Stimulated activated naive CD8-positive, alpha-beta T cell treated with anti-CD3 and anti-CD28 coated beads, Interleukin-15, Interleukin-2, amounts not matched to agents 100 ng/mL and 50 ng/mL, for 24 hours (primary cell): Measurements from ENCODE around the gene ITGBL1.
A peak's percentile ranks its signal among the peaks of the same experiment; 100 is the strongest.
"Not testable (repeated sequence)": the region's sequence is repeated elsewhere in the genome, so short reads cannot be mapped to it uniquely, and the experiment has no call there.

ENCODE experiments used
- H3K27ac Mint-ChIP-seq: one replicate; pipeline ENCODE4 v1.8.0; 2021; ENCODE audit warnings: mild to moderate bottlenecking, mixed read lengths
- H3K27me3 Mint-ChIP-seq: one replicate; pipeline ENCODE4 v1.8.0; 2021; ENCODE audit warnings: mixed read lengths
- H3K36me3 Mint-ChIP-seq: one replicate; pipeline ENCODE4 v1.8.0; 2021; ENCODE audit warnings: low read depth, mixed read lengths
- H3K4me1 Mint-ChIP-seq: one replicate; pipeline ENCODE4 v1.8.0; 2021; ENCODE audit warnings: low read depth, mixed read lengths
- H3K4me3 Mint-ChIP-seq: one replicate; pipeline ENCODE4 v1.8.0; 2021; ENCODE audit warnings: mild to moderate bottlenecking, mixed read lengths
- H3K9me3 Mint-ChIP-seq: one replicate; pipeline ENCODE4 v1.8.0; 2021; ENCODE audit warnings: mixed read lengths

Gene ITGBL1

DNA sequence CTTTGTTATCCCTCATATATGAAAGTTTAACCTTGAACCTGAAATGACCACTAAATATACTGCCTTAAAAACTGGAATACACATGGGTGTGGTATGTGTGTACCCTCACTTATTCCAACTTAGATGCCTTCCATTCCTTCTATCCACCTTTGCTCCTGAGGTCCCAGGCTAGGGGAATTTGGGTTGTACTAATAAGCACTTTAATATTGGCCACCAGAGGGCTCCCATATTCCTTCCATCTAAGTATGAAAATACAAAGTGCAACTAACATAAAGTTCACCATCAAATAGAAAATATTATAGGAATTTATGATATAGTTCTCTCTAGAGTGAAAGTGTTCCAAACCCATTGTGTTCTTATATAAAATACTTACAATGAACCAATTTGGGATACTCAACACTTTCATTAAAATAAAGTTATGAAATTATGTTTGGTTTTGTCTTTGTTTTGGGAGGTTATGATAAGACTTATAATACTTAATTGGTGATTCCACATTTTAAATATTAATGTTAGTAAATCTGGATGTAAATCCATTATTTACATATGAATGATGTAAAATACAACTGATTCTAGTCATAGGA is 62.3 kb downstream of the ITGBL1 start:
- Mint-ChIP-seq H3K9me3 (no peaks in the 10 kb centered on the region), H3K36me3 (no peaks in the 10 kb centered on the region), H3K27me3 (peaks cover 12% of the 10 kb centered on the region), H3K4me3 (no peak overlapping the region), H3K27ac (no peak overlapping the region), H3K4me1 (peaks cover 5% of the 10 kb centered on the region)

DNA sequence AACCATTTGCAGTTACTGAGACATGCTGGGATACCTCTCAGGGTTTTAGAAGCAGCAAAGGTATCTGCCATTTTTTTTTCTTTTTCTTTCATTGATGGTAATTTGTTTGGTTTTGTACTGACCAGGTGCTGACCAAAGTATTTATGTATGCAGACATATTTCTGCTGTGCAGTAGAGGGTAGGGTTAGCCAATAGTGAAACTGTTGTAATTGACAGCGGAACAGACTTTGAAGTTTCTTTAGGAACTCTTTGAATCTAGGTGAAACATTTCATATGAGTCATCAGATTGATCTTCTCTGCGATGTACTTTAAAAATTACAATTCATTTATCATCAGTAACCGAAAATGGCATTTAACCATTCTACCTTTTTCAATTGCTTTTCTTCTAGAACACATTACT is 63.0 kb downstream of the ITGBL1 start:
- Mint-ChIP-seq H3K27ac (no peak overlapping the region), H3K36me3 (no peaks in the 10 kb centered on the region), H3K27me3 (peaks cover 9% of the 10 kb centered on the region), H3K4me1 (peaks cover 10% of the 10 kb centered on the region), H3K9me3 (no peaks in the 10 kb centered on the region), H3K4me3 (no peak overlapping the region)

DNA sequence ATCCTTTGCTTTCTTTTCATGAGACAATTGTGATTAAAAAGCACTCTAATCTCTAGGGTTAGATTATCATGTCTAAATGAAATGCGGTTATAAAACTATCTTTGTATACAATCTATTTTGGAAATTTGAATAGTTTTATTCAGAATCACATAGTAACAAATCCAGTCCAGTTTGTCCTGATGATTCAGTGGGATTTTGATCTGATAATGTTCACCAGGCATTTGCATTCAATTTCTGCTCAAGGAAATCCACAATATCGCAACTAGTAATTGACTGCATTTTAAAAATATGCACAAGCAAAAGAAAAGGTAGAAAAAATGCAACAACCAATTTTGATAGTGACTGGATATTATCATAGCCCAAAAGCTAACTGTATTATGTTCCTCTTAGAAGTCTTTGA is 63.8 kb downstream of the ITGBL1 start:
- Mint-ChIP-seq H3K36me3 (no peaks in the 10 kb centered on the region), H3K9me3 (no peaks in the 10 kb centered on the region), H3K4me1 (peaks cover 18% of the 10 kb centered on the region), H3K4me3 (no peak overlapping the region), H3K27me3 (peaks cover 6% of the 10 kb centered on the region), H3K27ac (no peak overlapping the region)

DNA sequence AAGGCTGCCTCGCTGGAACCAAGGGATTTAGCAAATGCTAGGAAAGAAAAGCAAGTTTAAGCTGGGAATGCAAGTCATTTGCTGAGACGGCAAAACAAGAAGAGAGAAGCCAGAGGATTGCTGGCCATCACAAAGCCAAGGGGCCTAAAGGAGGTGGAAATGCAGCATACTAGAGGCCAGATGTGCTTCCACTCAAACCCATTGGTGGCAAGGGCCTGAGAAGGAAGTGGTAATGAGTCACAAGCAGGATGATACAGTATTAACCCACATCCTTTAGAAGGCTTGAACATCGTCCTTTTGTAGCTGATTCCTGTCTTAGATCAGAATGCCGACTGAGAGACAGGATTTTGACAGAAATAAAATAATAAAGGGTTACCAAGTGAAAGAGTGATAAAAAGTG is 68.2 kb downstream of the ITGBL1 start:
- peaks cover 21% of the 10 kb centered on the region for H3K4me1 Mint-ChIP-seq
- peaks cover 3% of the 10 kb centered on the region for H3K27me3 Mint-ChIP-seq
- no peaks in the 10 kb centered on the region for H3K9me3 Mint-ChIP-seq
- H3K36me3 Mint-ChIP-seq, result no peaks in the 10 kb centered on the region
- H3K27ac Mint-ChIP-seq, result peak overlapping the region; percentile 41
- H3K4me3 Mint-ChIP-seq, result no peak overlapping the region

DNA sequence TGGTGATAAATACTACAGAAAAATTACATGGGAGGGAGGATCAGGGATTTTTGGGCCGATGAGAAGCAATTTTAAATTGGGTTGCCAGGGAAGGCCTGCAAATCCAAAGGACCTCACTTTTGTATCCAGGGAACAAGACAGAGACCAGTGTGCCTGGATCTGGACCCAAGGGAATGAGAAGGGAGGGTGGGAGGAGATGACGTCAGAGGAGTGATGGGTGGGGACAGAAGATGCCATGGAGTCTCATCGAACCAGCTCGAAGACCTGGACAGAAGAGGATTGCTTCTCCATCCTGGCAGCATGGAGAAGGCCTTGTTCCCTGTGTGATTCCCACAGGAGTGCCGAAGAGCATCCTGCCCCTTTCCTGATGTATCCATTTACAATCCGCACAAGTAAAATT is 68.9 kb downstream of the ITGBL1 start:
- H3K36me3 Mint-ChIP-seq, result no peaks in the 10 kb centered on the region
- H3K27me3 Mint-ChIP-seq, result peaks cover 3% of the 10 kb centered on the region
- H3K27ac Mint-ChIP-seq, result no peak overlapping the region
- H3K4me1 Mint-ChIP-seq, result peaks cover 19% of the 10 kb centered on the region
- no peaks in the 10 kb centered on the region for H3K9me3 Mint-ChIP-seq
- H3K4me3 Mint-ChIP-seq, result no peak overlapping the region

DNA sequence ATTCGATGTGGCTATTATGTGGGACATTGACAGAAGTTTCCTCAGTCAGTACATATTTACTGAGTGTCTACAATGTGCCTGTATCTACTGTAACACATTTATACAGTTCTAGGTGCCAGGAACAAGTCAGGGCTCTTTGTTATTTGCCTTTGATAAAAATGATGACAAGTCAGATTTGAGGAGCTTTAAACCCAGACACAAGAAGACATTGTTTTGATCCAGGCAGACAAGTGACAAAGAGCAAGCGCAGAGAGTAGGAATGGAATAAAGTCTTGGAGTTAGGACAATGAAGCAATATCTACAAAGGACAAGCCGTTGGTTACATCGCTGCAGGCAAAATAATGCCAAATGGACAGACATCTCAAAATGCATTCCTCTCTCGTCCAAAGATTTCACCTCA is 70.1 kb downstream of the ITGBL1 start:
- no peak overlapping the region for H3K27ac Mint-ChIP-seq
- peaks cover 3% of the 10 kb centered on the region for H3K27me3 Mint-ChIP-seq

DNA sequence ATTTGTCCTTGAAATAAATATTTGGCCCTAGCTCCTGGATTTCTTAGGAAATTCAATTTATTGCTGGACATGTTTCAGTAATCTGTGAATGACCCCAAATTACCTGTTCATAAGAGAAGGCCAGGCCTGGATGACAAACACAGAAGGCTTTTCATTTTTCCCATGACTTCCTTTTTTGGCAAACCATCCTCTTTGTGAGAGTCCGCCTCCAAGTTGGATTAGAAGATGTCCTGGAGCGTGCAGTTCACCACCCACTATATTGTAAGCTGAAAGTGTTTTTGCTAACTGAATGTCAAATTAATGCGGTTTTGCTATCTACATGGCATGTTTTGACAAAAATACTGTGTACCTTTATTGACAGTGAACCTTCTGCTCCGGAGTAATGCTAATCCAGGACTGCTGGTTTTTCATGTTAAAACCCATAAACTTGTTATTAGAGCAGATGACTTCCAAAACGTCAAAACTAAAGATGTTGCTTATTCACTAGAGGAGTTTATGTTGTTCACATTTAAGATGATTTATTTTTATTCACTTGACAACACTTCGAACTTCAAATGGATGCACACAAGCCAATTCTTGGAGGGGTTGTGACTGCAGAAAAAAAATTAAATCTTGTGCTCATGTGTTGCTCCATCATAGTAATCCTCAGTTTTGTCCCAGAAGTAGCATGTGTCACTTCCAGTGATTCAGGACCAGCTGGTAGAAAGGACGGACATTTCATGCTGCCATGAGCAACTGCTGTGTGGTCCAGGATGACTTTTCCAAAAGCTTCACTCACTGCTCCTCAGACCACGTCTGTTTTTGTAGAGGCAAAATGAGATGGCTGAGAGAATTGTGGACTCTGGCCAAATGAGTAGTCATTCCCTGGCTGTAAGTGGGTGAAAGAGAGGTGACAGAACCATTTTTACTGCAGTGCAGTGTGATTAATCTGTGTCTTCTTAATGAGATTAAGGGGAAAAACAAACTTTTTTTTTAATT is 71.0 kb downstream of the ITGBL1 start:
- Mint-ChIP-seq H3K27me3 (peaks cover 3% of the 10 kb centered on the region), H3K36me3 (no peaks in the 10 kb centered on the region), H3K4me3 (no peak overlapping the region), H3K9me3 (no peaks in the 10 kb centered on the region), H3K27ac (no peak overlapping the region), H3K4me1 (peaks cover 19% of the 10 kb centered on the region)

More for the DNA sequence above, 70.1 kb downstream of the ITGBL1 start:
- Mint-ChIP-seq H3K9me3 (no peaks in the 10 kb centered on the region), H3K36me3 (no peaks in the 10 kb centered on the region), H3K4me1 (peaks cover 19% of the 10 kb centered on the region), H3K4me3 (no peak overlapping the region)

DNA sequence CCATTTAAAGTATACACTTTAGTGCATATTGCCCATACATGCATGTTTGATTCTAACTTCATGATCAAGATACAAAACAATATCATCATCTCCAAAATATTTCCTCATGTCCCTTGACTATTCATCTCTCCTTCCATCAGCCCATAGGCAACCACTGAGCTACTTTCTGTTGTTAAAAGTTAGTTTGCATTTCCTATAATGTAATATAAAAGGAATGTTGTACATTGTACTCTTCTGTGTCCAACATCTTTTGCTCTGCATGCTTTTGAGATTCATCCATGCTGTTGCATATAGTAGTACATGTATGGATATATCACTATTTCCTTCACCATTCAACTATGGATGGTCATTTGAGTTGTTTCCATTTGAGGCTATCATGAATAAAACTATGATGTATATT is 74.7 kb downstream of the ITGBL1 start:
- Mint-ChIP-seq H3K4me1 (peaks cover 4% of the 10 kb centered on the region), H3K27me3 (peaks cover 11% of the 10 kb centered on the region), H3K9me3 (no peaks in the 10 kb centered on the region), H3K4me3 (no peak overlapping the region), H3K36me3 (no peaks in the 10 kb centered on the region), H3K27ac (no peak overlapping the region)

DNA sequence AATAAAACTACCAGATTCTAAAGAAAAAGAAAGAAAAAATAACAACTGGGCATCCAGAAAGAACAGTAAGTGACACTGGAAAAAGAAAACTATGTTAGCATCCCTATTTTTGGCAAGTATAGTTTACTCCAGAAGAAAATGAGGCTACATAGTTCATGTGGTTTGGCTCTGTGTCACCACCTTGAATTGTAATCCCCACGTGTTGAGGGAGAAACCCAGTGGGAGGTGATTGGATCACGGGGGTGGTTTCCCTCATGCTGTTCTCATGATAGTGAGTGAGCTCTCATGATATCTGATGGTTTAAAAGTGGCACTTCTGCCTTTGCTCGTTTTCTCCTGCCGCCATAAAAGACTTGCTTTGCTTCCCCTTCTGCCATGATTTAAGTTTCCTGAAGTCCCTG is 76.9 kb downstream of the ITGBL1 start:
- H3K4me1 Mint-ChIP-seq, result peaks cover 4% of the 10 kb centered on the region
- H3K9me3 Mint-ChIP-seq, result no peaks in the 10 kb centered on the region
- peaks cover 8% of the 10 kb centered on the region for H3K27me3 Mint-ChIP-seq
- H3K27ac Mint-ChIP-seq, result no peak overlapping the region
- H3K4me3 Mint-ChIP-seq, result no peak overlapping the region
- H3K36me3 Mint-ChIP-seq, result no peaks in the 10 kb centered on the region

DNA sequence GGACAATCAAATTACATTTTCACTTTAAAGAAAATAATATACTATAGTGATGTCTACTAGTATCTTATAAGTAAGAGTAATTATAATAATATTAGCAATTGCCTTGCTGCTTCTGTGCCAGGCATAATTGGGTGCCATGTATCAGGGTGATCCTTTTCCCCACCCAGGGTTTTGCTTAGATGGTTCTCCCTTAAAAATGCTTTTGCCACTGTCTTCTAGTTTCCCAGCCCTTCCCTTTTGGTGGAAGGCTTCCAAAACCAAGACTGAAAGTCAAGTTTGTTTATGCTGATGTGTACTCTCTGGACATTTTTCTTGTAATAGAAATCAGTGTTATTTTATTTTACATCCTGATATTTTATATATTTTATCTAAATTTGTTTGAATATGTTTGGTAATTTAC is 77.8 kb downstream of the ITGBL1 start:
- Mint-ChIP-seq H3K27me3 (peaks cover 8% of the 10 kb centered on the region), H3K9me3 (no peaks in the 10 kb centered on the region), H3K4me1 (peaks cover 4% of the 10 kb centered on the region), H3K36me3 (no peaks in the 10 kb centered on the region), H3K4me3 (no peak overlapping the region), H3K27ac (no peak overlapping the region)

DNA sequence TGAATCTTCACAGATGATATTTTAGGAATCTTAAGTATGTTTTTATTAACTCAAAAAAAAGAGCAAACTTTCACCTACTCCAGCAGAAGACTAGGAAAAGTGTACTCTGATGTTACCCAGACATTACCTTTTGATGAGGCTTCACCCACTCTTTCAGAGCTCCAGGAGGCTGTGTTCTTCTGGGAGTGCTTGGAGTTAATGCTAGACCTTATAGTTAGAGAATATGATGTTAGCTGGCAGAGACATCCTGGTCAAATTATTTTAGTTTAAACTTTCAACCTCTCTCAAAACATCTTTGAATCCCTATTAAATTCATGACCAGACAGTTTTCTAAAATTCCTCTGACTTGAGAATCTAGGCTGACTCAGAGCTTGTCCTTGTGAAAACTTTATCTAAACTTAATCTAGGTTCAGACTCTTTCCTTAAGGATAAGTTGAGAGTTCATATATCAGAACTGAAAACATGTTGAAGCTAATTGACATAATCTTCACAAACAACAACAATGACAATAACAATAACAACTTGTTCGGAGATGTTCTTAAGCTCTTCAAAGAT is 82.8 kb downstream of the ITGBL1 start:
- no peaks in the 10 kb centered on the region for H3K9me3 Mint-ChIP-seq
- H3K4me3 Mint-ChIP-seq, result no peak overlapping the region
- no peaks in the 10 kb centered on the region for H3K27me3 Mint-ChIP-seq
- H3K36me3 Mint-ChIP-seq, result no peaks in the 10 kb centered on the region
- H3K27ac Mint-ChIP-seq, result no peak overlapping the region
- no peaks in the 10 kb centered on the region for H3K4me1 Mint-ChIP-seq

DNA sequence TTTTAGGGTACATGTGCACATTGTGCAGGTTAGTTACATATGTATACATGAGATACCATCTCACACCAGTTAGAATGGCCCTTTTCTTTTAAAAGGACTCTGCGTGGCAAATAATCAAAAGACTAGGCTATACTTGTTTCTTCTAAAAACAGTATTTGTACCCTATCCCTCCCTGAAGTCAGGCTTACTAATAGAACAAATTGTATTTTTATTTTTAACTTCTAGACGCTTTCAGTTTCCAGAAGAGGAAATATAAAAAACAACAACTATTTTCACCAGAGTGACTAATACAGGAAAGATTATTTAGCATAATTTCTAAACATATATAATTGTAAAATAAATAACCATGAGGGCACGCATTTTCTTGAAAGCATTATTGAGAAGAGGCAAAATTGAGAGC is 83.6 kb downstream of the ITGBL1 start:
- no peaks in the 10 kb centered on the region for H3K36me3 Mint-ChIP-seq
- H3K27me3 Mint-ChIP-seq, result no peaks in the 10 kb centered on the region
- no peaks in the 10 kb centered on the region for H3K4me1 Mint-ChIP-seq
- H3K27ac Mint-ChIP-seq, result no peak overlapping the region
- H3K9me3 Mint-ChIP-seq, result no peaks in the 10 kb centered on the region
- no peak overlapping the region for H3K4me3 Mint-ChIP-seq

DNA sequence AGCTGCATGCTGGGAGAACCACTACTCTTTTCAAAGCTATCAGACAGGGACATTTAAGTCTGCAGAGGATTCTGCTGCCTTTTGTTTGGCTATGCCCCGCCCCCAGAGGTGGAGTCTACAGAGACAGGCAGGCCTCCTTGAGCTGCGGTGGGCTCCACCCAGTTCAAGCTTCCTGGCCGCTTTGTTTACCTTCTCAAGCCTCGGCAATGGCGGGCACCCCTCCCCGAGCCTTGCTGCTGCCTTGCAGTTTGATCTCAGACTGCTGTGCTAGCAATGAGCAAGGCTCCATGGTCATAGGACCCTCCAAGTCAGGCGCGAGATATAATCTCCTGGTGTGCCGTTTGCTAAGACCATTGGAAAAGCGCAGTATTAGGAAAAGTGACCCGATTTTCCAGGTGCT is 92.1 kb downstream of the ITGBL1 start:
- not testable (repeated sequence) for H3K36me3 Mint-ChIP-seq, H3K4me1 Mint-ChIP-seq, H3K9me3 Mint-ChIP-seq, H3K27me3 Mint-ChIP-seq, H3K4me3 Mint-ChIP-seq, H3K27ac Mint-ChIP-seq

DNA sequence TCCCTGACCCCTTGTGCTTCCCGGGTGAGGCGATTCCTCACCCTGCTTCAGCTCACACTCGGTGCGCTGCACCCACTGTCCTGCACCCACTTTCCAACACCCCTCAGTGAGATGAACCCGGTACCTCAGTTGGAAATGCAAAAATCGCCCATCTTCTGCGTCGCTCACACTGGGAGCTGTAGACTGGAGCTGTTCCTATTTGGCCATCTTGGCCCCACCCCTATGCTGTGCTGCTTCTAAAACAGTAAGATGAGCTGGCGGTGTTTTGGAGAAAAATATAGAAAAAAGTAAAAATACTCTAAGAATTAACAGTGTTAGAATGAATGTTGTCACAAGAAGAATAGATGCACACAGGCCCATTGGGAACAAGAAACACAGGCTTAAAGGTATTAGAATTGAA is 92.5 kb downstream of the ITGBL1 start:
- Mint-ChIP-seq H3K36me3 (no peaks in the 10 kb centered on the region), H3K9me3 (no peaks in the 10 kb centered on the region), H3K4me3 (no peak overlapping the region), H3K4me1 (no peaks in the 10 kb centered on the region), H3K27ac (no peak overlapping the region), H3K27me3 (no peaks in the 10 kb centered on the region)

DNA sequence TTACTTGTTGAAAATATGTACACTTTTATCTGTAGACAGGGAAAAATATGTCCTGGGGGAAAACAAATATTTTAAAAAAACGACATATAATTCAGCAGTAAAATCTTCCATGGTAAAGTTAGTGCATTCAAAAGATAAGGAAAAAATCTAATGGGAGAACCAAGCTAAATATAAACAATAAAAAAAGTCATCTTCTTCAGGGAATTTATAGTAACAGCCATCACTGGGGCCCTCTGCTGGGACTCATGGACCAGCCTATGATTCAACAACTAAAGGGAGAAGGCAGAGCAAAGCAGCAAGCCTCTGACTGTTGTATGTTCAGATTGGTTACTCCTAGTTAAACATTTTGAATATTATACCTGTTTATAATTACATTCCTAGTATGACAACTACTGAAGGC is 93.0 kb downstream of the ITGBL1 start:
- Mint-ChIP-seq H3K9me3 (no peaks in the 10 kb centered on the region), H3K4me1 (no peaks in the 10 kb centered on the region), H3K36me3 (no peaks in the 10 kb centered on the region), H3K27me3 (no peaks in the 10 kb centered on the region), H3K27ac (no peak overlapping the region), H3K4me3 (no peak overlapping the region)
